Measurements from ENCODE around the gene PDGFRA.
A peak's percentile ranks its signal among the peaks of the same experiment; 100 is the strongest.

Gene PDGFRA

GRCh38 chr4:54228961-54229501 lies at the start of gene PDGFRA:
TSS of gene PDGFRA (plus strand) at chr4:54229293. CDS start at chr4:54258769, 29,476 bp downstream.
- peak; percentile 25 for DNase-seq

DNA sequence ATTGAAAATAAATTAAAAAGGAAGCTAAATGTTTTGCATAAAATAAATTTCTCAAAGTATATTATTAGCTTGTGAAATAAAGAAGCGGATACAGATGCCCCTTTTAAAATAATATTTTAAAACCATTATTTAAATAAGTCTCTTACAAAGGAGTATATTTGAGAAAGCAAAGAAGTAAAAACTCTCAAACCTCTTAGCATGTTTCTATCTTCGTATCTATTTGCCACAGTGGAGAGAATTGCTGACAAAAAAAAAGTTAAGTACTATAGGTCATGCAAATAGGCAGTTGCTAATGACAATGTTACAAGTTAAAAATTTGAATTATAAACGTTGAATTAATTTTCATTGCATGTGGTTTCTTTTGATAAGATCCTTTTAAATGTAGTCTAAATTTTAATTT lies 44.5 kb upstream of the PDGFRA start:
- DNase-seq = no peak

- no peak for DNase-seq
Measured at GRCh38 chr4:54185044-54185780, 43.9 kb upstream of the PDGFRA start.

DNA sequence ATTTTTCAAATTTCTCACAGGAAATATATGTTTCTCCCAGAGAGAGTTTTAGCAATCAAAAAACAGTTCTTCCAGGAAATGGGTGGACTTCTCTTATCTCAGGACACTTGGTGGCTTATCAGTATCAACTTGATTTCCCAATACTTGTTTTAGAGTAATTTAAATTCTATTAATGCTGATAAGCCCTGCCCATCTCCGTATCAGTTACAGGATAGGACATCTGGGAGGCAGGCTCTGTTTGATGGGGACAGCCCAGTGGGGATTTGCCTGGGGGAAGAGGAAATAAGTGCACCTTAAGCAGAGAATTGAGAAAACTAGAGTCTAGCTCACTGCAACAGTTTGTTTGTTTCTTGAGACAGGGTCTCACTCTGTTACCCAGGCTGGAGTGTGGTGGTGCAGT lies 43.2 kb upstream of the PDGFRA start:
- DNase-seq = no peak

DNA sequence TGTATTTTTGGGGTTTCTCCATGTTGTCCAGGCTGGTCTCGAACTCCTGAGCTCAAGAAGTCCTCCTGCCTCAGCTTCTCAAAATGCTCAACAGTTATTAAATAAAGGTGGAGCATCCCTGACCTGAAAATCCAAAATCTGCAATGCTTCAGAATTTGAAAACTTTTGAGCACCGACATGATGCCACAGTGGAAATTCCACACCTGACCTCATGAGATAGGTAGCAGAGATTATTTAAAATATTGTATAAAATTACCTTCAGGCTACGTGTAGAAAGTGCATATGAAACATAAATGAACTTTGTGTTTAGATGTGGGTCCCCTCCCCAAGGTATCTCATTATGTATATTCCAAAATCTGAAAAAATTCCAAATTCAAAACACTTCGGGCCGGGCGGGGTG lies 42.7 kb upstream of the PDGFRA start:
- DNase-seq = no peak

DNA sequence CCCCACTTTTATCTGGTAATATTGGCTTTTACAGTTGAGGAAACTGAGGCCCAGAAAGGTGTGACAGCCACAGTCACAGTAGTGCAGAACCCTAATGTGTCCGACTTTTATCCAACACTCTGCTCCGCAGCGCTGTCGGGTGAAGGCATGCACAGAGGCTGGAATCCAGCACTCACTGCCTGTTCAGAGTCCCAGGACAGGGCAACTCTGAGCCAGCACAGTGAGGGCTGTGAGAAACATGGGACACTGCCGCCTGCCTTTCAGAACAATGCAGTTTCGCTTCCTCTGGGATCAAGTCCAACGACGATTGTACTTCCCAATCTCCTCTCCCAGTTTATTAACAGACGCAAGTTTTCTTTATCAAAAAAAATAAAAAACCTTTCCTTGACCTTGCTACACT lies 41.9 kb upstream of the PDGFRA start:
- no peak for DNase-seq

GRCh38 chr4:54189140-54189539 lies 40.0 kb upstream of the PDGFRA start:
- no peak for DNase-seq

- DNase-seq = no peak
Measured at GRCh38 chr4:54192811-54193210, 36.3 kb upstream of the PDGFRA start.

GRCh38 chr4:54197926-54198325 lies 31.2 kb upstream of the PDGFRA start:
- no peak for DNase-seq

- no peak for DNase-seq
Measured at GRCh38 chr4:54199919-54200318, 29.2 kb upstream of the PDGFRA start.

DNA sequence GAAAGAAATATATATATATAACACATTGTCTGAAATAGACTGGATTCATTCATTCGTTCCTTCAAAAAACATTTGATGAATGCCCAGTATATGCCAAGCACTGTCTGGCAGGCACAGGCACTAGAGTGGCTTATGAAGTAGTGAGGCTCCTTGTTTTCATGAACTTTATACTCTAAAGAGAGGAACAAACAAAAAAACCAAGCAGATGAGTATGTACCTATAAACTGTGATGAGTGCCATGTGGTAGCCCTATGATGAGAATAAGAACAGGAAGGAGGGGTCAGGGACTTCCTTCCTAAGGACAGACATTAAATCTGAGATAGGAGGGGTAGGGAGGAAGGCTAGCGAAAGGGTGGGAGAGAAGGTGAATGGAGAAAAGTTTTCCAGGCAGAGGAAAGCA lies 19.5 kb upstream of the PDGFRA start:
- DNase-seq = no peak

GRCh38 chr4:54213001-54213400 lies 16.1 kb upstream of the PDGFRA start:
- no peak for DNase-seq

GRCh38 chr4:54213761-54214160 lies 15.3 kb upstream of the PDGFRA start:
- no peak for DNase-seq

GRCh38 chr4:54215379-54216077 lies 13.6 kb upstream of the PDGFRA start:
- no peak for DNase-seq

DNA sequence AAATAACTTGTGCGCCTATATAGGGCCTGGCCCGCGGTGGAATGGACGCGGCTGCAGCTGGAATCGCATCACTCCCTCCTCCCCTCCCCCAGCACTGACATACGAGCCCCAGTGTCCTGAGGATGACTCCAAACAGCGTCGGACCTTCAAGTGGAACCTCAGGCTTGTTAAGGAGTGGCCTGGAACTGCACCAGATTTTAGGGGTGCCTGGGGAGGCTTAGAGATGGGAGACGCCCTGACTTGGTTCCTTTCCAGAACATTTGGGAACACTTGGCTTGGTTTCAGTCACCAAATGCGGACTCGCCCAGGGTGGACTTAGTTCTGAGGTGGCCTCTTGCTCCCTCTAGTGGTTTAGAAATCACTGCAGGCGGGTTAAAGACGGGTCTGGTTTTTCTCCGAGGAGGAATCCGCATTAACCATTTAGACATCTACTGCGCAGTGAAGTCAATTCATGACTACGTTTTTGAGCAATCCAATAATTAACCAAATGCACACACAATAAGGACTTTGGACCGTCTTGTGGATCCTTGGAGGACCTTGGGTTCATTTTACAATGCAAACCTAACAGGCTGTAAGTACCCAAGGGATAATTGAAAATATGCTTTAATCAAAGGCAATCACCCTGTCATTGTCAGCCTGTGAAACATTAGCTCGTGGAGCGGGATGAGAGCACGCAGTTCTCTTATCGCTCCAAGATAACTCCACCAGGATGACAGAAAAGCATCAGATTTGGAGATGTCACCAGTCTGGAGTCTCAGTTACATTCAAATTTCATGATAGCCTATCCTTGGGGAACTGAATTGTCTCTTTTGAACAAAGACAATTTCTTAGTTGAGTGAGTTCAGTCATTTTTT lies 11.2 kb upstream of the PDGFRA start:
- DNase-seq = peak; percentile 58

- DNase-seq = no peak
Measured at GRCh38 chr4:54218736-54219135, 10.4 kb upstream of the PDGFRA start.

DNA sequence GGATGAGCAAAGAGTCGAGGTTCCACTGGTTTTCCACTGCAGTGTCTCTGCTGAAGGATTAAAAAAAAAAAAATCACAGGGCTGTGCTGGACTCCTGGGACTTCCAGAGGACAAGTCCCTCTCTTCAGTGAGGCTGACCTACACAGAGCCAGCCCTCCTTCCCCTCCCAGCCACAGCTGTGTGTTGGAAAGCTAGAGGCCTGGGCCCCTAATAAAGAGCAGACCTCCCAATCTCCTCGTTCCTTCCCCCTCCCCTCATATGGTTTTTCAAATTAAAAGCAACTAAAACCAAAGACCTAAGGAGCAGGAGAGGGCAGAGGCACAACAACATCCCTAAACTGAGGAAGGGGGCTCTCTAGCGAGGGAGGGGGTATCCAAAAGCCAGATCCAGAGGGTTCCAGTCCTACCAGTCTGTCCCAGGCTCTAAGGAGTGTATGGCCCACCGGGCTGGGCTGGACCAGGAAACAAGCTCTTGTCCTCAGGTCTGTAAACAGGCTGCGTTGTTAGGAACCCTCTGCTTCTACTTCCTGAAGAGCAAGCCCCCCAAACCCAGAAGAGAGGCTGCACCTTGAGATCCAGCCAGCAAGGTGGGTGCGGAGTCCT lies 4.0 kb upstream of the PDGFRA start:
- no peak for DNase-seq

GRCh38 chr4:54225598-54226403 lies 3.3 kb upstream of the PDGFRA start:
- no peak for DNase-seq

DNA sequence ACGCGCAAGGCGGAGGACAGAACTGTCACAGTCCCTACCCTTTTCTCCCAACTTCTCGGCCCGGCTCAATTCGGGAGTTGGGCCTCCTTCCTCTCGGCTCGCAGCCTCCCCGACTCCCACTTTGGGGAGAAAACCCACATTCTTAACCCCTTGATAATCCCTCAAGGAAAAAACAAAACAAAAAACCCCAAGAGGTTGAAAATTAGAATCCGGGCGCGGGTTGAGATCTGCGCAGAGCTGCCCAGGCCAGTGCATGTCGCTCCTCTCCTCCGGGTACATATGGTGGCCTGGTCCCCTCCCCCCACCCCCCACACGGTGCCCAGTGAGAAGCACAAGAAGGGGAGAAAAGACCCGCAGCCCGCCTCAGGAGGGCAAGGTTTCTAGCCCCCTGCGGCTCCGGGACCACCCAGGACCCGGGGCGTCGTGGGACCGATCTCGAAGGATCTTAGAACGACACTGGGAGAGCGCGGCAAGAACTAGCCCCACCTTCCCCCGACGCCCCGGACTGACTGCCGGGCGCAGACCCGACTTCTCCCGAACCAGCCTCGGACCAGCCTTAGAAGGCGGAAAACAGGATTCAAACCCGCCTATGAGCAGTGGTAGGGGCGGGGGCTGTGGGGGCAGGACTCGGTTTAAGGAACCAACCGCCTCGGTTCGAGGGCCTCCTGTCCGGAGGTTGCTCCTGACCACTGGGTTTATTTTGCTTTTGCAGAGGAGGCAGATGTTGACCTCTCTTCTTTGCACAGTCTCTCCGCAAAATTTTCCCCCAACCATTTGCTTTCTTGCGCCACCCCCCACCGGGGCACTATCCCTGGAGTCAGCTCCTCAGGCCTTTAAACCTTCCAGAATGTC lies 2.5 kb upstream of the PDGFRA start:
- no peak for DNase-seq

DNA sequence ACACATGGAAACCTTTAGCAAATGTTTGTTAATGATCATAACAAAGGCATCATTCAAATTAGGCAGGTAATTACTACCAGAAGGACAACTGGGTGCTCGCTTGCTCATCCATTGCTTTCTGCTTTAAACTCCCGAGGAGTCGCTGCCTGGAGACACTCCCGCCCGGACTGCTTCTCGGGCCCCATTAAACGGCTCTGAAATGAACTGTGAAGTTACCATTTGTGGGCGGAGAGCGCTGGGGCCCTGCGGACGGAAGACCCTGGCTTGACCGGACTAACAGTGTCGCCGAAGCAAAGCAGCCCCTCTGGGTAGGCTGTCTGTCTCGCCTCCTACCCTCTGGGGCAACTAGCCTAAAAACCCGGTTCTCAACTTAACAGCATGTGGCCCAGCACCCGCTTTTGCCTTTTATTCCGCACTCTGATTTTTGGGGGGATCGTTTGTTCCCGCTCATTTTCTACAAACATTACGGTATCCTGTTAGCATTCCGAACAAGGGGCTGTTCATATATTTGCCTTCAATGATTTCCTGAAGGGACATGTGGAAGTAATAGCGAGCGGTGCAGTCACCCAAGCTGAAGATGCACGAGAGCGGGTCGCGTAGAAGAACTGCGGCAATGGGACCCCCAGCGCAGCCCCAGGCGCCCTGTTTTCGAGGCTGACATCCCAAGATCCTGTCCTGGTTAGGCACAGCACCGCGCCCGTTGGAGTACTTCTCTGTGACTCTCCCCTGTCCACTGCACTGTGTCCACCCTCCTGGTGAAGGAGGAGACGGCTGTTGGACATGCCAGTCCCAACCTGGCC lies 1.6 kb upstream of the PDGFRA start:
- no peak for DNase-seq

Measured in 8988T (cell line).